ENCODE results near the gene PCED1B.
"Not testable (repeated sequence)": the region's sequence is repeated elsewhere in the genome, so short reads cannot be mapped to it uniquely, and the experiment has no call there.

Gene PCED1B, protein sequence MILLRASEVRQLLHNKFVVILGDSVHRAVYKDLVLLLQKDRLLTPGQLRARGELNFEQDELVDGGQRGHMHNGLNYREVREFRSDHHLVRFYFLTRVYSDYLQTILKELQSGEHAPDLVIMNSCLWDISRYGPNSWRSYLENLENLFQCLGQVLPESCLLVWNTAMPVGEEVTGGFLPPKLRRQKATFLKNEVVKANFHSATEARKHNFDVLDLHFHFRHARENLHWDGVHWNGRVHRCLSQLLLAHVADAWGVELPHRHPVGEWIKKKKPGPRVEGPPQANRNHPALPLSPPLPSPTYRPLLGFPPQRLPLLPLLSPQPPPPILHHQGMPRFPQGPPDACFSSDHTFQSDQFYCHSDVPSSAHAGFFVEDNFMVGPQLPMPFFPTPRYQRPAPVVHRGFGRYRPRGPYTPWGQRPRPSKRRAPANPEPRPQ

DNA sequence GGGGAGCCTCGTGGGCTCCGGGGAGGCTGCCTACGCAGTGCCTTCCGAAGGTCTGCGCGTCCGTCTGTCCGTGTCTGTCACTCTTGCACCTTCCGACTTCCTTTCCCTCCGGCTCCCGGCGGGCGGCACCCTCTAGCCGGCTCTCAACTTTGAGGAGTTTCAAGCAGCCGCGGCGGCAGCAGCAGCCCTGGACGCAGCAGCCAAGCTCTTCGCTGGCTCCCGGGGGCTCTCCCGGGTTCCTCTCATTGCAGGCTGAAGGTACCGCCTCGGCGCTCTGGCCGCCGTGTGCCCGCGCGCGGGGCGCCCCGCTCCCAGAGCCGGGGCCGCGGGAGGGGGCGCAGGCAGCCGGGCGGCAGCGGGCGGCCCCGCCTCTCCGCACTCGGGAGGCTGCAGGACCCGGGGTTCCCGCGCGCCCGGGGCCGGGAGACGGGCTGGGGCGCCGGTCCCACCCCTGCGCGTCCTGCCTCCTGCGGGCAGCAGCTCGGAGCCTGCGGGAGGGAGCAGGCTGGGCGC is at the start of gene PCED1B, which contains the start of gene AMIGO2:
PCED1B (plus strand) TSS at position 154 of the 513 bp plus-strand sequence. CDS start 155,443 bp downstream, outside the sequence.
AMIGO2 (minus strand) TSS at position 492 of the 513 bp plus-strand sequence. CDS start 957 bp downstream, outside the sequence.
- in situ Hi-C loops (cut with MboI; ENCODE audit: low sequenced_read_pairs): no loop called here

DNA sequence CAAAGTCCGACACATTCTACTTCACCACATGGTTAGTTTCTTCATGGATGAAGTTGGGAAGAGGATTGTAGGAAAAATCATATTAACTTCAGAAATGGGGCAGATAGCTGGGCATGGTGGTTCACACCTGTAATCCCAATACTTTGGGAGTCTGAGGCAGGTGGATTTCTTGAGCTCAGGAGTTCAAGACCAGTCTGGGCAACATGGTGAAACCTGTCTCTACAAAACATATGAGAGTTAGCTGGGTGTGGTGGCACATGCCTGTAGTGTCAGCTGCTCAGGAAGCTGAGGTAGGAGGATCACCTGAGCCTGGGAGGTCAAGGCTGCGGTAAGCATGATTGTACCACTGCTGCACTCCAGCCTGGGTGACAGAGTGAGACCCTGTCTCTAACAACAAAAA is 49.5 kb upstream of the PCED1B start:
- in situ Hi-C loops (cut with MboI; ENCODE audit: low sequenced_read_pairs): loop anchor here (10.0 kb wide), 1 partner anchor 275 kb away; no protein-coding TSS in a partner anchor

DNA sequence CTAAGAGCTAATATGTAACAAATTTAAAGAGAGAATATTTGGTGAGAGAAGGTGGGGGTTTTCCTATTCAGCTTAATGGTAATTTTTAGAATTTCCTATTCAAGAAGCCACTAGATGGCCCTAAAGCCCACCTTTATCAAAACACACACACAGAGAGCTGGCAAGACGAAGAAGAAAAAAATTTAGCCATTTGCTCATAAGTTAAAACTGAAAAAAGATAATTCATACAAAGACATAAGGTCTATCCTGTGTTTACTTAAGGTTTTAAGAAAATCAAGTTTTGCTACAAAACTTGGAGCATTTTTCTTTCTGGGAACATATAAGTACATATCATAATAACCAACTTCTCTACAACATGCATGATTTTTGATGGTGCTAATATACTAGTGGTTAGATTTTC is 46.8 kb upstream of the PCED1B start:
- in situ Hi-C loops (cut with MboI; ENCODE audit: low sequenced_read_pairs): loop anchor here (10.0 kb wide), 1 partner anchor 272 kb away; no protein-coding TSS in a partner anchor

DNA sequence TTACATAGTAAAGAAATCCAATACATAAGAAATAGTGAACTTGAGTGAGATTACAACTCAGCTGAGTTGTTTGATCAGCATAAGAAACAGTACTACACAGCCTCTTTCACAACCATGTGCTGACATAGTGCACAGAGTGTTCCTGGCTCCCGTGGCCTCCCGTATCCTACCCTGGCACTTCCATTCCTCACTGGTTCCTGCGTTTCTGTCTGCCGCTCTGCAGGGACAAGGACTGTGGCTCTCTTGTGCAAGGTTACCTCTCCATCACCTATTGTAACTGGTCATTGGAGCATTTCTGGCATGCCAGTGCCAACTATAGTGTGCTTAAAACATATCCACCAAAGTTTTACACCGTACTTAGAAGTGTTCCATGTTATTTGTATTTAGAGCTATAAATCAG is 46.3 kb upstream of the PCED1B start:
- in situ Hi-C loops (cut with MboI; ENCODE audit: low sequenced_read_pairs): loop anchor here (10.0 kb wide), 1 partner anchor 272 kb away; no protein-coding TSS in a partner anchor

DNA sequence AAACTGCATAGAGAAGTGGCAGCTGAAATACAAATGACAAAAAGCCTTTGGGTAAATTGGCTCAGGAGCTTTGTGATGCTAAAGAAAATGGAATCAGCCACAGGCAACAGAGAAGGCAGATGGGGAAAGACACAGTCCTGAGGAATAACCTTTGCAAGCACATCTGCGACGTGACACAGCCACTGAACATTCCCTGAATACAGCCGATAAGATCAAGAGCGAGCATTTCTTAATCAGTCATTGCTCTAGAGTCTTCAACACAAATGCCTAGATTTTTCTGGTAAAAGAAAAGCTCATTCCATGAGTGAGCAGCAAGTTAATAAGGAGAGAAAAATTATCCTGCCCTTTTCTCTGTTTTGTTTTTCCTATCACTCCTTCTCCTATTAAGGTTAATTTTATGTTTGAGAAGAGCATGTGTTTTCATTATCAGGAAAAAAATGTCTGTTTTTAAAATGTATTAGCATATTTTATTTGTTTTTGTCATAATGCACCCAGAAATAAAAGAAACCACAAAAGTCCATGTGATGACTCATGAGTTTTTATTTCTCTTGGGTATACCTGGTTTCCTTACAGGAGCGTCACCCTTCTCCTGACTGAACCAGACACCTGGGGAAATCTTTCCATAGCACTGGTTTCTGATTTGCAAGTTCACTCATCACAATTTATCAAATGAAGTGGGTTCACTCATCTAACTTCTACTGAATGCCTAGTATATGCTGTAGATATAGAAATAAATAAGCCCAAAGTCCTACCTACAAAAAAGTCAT is 45.4 kb upstream of the PCED1B start:
- in situ Hi-C loops (cut with MboI; ENCODE audit: low sequenced_read_pairs): loop anchor here (10.0 kb wide), 1 partner anchor 271 kb away; no protein-coding TSS in a partner anchor

DNA sequence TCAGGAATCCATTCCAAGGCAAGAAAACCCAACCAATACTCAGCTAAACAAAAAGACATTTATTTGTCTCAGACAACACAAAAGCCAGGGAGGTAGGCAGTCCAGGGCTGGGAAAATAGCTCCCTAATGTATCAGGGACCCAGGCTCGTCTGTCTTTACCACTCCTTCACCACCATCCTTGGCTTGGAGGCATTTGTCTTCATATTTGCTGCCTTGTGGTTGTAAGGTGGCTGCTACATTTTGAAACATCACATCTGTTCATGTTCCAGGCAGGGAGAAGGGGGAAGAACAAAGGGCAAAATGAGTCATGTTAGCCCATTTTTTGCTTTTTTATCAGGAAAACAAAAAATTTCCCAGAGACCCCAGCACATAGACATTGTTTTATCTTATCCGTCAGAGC is 44.8 kb upstream of the PCED1B start:
- in situ Hi-C loops (cut with MboI; ENCODE audit: low sequenced_read_pairs): loop anchor here (10.0 kb wide), 1 partner anchor 270 kb away; no protein-coding TSS in a partner anchor

DNA sequence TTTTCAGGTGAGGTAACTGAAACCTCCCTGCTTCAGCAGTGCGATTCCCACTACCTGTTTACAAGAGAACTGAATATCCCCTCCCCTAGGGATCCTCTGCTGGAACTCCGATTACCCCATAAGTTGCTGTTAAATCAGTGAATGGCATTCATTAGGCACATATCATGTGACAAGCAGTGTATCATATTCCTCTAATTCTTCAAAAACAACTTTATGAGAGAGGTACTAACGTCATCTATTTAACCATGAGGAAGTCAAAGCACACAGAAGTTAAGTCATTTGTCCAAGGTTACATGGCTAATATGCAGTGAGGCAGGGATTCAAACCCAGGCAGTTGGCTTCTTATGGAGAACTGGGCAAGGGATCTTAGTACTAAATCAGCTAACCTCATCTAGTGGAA is 43.9 kb upstream of the PCED1B start:
- in situ Hi-C loops (cut with MboI; ENCODE audit: low sequenced_read_pairs): loop anchor here (10.0 kb wide), 1 partner anchor 269 kb away; no protein-coding TSS in a partner anchor

DNA sequence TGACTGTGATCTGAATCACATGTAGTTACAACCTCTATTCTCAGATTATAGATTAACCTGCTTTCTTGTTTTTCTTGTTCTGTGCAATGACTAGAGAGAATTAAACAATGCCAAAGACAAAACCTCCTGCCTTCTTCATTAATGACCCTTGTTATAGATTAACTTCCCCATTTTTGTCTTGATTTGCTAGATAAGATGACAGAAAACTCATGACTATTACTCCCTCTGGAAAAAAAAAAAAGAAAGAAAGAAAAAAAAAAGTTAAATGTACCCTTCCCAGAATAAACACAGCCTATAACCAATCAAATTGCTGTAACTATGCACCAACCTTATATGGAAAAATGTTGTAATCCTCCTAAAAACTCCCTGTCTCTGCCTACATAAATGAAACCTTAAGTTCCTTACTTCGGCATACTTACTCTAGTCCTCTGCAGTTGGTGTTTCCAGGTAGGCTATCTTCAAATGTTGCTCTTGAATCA is 41.1 kb upstream of the PCED1B start:
- in situ Hi-C loops (cut with MboI; ENCODE audit: low sequenced_read_pairs): loop anchor here (10.0 kb wide), 1 partner anchor 266 kb away; no protein-coding TSS in a partner anchor

DNA sequence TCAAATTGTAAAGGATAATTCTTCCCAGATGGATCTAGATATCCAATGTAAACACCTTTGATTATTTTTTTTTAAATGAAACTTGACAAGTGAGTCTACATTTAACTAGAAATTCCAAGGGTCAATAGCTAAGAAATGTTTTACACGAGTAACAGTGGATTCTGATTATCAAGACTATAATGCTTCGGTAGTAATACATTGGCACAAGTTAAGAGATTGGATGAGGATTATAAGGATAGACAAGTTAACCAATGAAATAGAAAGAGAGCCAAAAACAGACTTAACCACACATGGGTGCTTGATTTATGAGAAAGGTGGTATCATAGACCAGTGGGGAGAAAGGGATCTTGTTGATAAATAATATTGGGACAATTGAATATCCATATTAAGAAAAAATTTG is 40.3 kb upstream of the PCED1B start:
- in situ Hi-C loops (cut with MboI; ENCODE audit: low sequenced_read_pairs): loop anchor here (10.0 kb wide), 1 partner anchor 266 kb away; no protein-coding TSS in a partner anchor

DNA sequence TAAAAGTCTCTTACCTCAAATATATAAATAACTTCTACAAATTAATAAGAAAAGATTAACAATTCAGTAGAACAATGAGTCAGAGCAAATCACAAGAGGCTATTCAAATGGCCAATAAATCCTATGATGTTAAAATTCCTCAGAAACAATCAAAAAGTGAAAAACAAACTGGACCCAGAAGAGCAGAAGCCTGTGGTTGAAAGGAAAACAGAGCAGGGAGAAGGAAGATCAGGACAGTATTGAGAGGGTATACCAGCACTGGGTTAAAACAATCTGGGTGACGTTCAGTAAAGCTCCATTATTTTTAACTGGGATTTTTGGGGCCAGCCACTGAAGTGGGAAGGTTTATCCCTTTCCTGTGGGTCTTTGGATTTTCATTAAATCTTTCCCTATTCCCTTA is 39.7 kb upstream of the PCED1B start:
- in situ Hi-C loops (cut with MboI; ENCODE audit: low sequenced_read_pairs): loop anchor here (10.0 kb wide), 1 partner anchor 265 kb away; no protein-coding TSS in a partner anchor

DNA sequence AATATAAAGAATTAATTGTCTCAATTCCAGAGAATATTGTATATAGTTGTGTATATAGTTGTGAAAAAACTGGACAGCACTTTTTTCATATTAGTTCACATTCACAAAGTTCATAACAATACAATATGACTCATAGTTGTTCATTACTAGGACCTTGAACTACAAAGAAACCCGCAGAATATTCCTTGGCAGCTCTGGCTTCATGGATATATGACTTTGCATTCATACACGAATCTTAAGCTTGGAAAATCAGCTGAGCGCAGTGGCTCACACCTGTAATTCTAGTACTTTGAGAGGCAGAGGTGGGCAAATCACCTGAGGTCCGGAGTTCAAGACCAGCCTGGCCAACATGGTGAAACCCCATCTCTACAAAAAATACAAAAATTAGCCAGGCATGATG is 38.1 kb upstream of the PCED1B start:
- in situ Hi-C loops (cut with MboI; ENCODE audit: low sequenced_read_pairs): no loop called here

DNA sequence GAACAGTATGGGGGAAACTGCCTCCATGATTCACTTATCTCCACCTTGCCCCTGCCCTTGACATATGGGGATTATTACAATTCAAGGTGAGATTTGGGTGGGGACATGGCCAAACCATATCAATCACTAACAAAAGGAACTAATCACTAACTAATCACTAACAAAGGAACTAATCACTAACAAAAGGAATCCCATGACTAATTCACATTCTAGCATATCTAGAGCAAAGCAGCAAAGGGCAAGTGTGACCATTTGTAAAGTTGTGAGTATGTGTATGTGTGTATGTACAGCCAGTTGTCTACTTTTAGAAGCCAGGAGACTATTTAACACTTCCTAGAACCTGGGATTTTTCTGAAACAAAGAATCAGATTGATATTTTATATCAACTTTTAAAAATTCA is 30.9 kb upstream of the PCED1B start:
- in situ Hi-C loops (cut with MboI; ENCODE audit: low sequenced_read_pairs): no loop called here

DNA sequence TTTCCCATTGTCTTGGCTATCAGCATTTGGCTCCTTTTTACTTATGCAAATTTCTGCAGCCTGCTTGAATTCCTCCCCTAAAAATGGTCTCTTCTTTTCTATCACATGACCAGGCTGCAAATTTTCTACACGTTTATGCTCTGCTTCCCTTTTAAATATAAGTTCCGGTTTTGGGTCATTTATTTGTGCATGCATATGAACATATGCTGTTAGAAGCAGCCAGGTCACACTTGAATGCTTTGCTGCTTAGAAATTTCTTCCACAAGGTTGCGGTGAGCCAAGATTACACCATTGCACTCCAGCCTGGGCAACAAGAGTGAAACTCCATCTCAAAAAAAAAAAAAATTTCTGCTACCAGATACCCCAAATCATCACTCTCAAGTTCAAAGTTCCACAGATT is 28.1 kb upstream of the PCED1B start:
- in situ Hi-C loops (cut with MboI; ENCODE audit: low sequenced_read_pairs): not testable (repeated sequence)

DNA sequence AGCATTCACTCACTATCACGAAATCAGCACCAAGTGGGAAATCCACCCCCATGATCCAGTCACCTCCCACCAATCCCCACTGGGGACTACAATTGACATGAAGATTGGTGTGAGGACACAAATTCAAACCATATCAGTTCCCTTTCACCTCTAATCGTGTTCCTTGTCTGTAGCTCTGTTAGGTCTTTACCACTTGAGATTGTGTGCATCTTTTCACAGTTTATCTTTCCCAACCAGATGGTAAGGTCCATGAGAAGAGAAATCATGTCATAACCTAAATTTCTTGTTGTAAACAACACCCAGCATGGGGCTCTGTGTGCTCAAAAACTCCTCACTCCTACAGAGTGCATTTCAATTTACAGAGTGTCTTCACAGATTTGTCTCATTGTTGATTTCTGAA is 27.1 kb upstream of the PCED1B start:
- in situ Hi-C loops (cut with MboI; ENCODE audit: low sequenced_read_pairs): no loop called here

DNA sequence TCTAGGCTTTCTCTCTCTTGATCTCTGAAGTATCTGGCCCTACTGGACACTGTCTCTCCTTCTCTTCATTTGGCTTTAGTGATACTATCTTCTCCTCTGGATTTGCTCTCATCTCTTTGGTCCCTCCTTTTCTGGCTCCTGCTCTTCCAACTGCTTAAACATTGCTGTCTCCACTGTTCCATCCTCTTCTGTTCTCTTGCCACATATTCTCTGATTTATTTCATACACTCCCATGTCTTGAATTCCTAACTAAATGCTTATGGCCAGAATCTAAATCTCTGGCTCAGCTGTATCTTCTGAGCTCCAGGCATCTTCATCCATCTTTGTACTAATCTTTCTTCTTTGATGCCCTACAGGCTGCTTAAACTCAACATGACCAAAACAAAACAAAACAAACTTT is 25.5 kb upstream of the PCED1B start:
- in situ Hi-C loops (cut with MboI; ENCODE audit: low sequenced_read_pairs): no loop called here

DNA sequence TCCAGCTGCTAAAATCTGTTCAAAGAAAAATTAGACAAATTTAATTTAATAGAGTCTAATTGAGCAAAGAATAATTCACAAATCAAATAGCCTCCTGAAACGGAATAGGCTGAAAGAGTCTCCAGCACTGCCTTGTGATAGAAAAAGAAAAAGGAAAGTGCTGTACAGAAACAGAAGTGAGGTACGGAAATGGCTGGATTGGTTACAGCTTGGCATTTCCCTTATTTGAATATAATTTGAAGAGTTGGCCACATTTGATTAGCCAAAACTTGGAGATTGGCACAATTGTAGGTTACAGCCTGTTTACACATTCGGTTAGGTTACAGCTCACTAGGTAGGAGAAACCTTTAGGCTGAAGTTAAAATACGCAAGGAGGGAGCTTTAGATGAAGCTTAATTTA is 24.8 kb upstream of the PCED1B start:
- in situ Hi-C loops (cut with MboI; ENCODE audit: low sequenced_read_pairs): no loop called here

DNA sequence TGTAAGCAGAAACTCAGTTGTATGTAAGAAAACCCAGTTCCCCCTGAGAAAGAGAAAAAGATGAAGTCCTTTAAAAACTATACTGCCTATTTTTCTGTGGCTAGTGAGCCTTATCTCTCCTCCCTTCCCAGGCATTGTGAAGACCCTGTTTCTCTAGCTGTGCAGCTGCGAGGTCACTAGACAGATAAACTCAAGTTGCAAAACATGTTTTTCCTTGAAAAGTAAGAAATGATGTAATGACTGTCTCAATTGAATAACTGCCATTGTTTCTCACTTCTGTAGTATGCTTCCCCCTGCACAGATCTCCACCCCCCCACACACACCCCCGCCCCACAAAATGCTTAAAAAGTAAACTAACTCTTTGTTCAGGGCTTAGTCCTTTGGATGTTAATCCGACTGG is 23.6 kb upstream of the PCED1B start:
- in situ Hi-C loops (cut with MboI; ENCODE audit: low sequenced_read_pairs): not testable (repeated sequence)

DNA sequence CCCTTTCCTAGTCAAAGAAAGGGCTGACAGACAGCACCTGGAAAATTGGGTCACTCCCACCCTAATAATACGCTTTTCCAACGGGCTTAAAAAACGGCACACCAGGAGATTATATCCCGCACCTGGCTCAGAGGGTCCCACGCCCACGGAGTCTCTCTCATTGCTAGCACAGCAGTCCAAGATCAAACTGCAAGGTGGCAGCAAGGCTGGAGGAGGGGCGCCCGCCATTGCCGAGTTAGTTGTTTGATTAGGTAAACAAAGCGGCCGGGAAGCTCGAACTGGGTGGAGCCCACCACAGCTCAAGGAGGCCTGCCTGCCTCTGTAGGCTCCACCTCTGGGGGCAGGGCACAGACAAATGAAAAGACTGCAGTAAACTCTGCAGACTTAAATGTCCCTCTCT is 22.5 kb upstream of the PCED1B start:
- in situ Hi-C loops (cut with MboI; ENCODE audit: low sequenced_read_pairs): not testable (repeated sequence)

DNA sequence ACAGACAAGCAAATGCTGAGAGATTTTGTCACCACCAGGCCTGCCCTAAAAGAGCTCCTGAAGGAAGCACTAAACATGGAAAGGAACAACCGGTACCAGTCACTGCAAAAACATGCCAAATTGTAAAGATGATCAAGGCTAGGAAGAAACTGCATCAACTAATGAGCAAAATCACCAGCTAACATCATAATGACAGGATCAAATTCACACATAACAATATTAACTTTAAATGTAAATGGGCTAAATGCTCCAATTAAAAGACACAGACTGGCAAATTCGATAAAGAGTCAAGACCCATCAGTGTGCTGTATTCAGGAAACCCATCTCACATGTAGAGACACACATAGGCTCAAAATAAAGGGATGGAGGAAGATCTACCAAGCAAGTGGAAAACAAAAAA is 20.8 kb upstream of the PCED1B start:
- in situ Hi-C loops (cut with MboI; ENCODE audit: low sequenced_read_pairs): not testable (repeated sequence)

DNA sequence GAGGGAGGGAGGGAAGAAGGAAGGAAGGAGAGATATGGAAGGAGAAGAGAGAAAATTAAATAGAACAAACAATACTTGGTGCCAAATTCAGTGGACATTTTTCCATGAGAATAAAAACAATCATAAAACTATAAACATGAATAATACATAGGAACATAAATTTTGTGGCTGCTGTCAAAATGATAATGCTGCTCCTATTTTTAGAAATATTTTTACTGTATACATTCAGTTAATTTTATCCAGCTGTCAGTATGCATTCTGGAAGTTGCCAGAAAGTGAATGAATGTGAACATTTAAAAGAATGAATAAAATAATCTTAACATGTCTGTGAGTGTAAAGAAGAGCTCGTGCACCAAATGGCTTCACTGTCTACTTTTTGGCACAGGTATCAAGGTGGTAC is 13.9 kb upstream of the PCED1B start:
- in situ Hi-C loops (cut with MboI; ENCODE audit: low sequenced_read_pairs): no loop called here
